SKM-1 treated with dmso at 0.1 percent for 144 hours (cell line): Measurements from ENCODE around the gene CDK5RAP2.
"Not testable (repeated sequence)": the region's sequence is repeated elsewhere in the genome, so short reads cannot be mapped to it uniquely, and the experiment has no call there.

Source experiments
- DNase-seq: peaks from one replicate; lab custom pipeline; 2025; ENCODE audit not compliant: unreplicated experiment; lab: John Stamatoyannopoulos, UW

CDK5RAP2 gene

GRCh38 chr9:120515996-120516395 lies 64.0 kb downstream of the CDK5RAP2 start:
- DNase-seq, result not testable (repeated sequence)

- not testable (repeated sequence) for DNase-seq
Observed at GRCh38 chr9:120515481-120515880, 64.5 kb downstream of the CDK5RAP2 start.

- no peak for DNase-seq
Observed at GRCh38 chr9:120514405-120514804, 65.6 kb downstream of the CDK5RAP2 start.

GRCh38 chr9:120513825-120514396 lies 66.1 kb downstream of the CDK5RAP2 start:
- DNase-seq, result no peak

GRCh38 chr9:120510816-120511215 lies 69.2 kb downstream of the CDK5RAP2 start:
- no peak for DNase-seq

GRCh38 chr9:120507936-120508510 lies 71.9 kb downstream of the CDK5RAP2 start:
- DNase-seq, result no peak

- DNase-seq, result no peak
Observed at GRCh38 chr9:120505186-120505585, 74.8 kb downstream of the CDK5RAP2 start.

- no peak for DNase-seq
Observed at GRCh38 chr9:120500733-120501132, 79.2 kb downstream of the CDK5RAP2 start.

GRCh38 chr9:120497865-120498264 lies 82.1 kb downstream of the CDK5RAP2 start:
- DNase-seq, result not testable (repeated sequence)

- DNase-seq, result not testable (repeated sequence)
Observed at GRCh38 chr9:120496438-120496837, 83.5 kb downstream of the CDK5RAP2 start.

- DNase-seq, result peak; percentile 31
Observed at GRCh38 chr9:120490888-120491595, 88.9 kb downstream of the CDK5RAP2 start.

GRCh38 chr9:120486835-120487234 lies 93.1 kb downstream of the CDK5RAP2 start:
- no peak for DNase-seq

- no peak for DNase-seq
Observed at GRCh38 chr9:120486347-120486746, 93.6 kb downstream of the CDK5RAP2 start.

GRCh38 chr9:120485788-120486187 lies 94.2 kb downstream of the CDK5RAP2 start:
- no peak for DNase-seq

- DNase-seq, result no peak
Observed at GRCh38 chr9:120484162-120484561, 95.8 kb downstream of the CDK5RAP2 start.

- DNase-seq, result no peak
Observed at GRCh38 chr9:120482424-120483186, 97.4 kb downstream of the CDK5RAP2 start.

GRCh38 chr9:120481846-120482245 lies 98.1 kb downstream of the CDK5RAP2 start:
- peak; percentile 16 for DNase-seq

GRCh38 chr9:120481248-120481647 lies 98.7 kb downstream of the CDK5RAP2 start:
- DNase-seq, result no peak

- DNase-seq, result no peak
Observed at GRCh38 chr9:120480707-120481106, 99.3 kb downstream of the CDK5RAP2 start.

- peak; percentile 54 for DNase-seq
Observed at GRCh38 chr9:120478208-120478607, 101.8 kb downstream of the CDK5RAP2 start.

GRCh38 chr9:120477534-120478001 lies 102.4 kb downstream of the CDK5RAP2 start:
- peak; percentile 16 for DNase-seq
